GM18511 (cell line): ENCODE results near the gene TOMM34.

ENCODE experiments used
- ATAC-seq: cut with Tn5 transposase; IDR thresholded peaks from one replicate; pipeline ENCODE4 v1.9.1; 2021; ENCODE audit warnings: mild to moderate bottlenecking, moderate library complexity; ENCODE audit not compliant: unreplicated experiment

TOMM34 gene

DNA sequence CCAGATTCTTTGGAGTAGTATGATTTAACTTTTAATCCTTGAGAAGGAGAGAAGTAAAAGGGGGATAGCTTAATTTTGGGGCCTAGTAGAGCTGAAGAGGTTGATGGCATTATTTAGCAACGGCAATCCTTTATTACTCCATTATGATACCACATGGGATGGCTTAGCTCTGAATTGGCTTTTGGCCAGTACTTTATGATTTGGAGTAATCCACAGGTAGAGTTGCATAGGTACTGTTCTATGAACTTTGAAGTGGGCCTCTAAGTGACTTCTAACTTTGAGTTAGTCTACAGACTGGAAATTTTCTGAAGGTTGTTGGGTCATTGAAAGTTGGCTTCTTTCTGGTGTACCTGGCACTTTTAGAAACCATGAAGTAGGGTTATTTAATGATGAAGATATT lies 63.1 kb downstream of the TOMM34 start:
- no peak for ATAC-seq

DNA sequence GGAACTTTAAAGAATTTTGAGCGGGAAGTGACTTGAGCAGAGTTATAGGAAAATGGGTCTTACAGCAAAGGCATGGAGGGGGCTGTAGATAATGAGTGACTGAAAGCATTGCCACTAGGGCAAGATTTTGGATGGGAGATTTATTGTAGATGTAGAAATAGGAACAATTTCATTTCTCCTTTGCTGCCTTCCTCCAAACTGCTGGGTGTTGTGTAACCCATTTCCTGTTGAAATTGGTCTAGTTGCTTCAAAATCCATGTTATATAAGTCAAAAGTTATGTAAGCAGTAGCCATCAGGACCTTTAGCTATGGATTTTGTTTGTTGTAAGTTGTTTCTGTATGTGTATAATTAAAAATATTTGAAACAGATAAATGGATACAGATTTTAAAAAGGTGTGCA lies 63.6 kb downstream of the TOMM34 start:
- ATAC-seq = no peak

DNA sequence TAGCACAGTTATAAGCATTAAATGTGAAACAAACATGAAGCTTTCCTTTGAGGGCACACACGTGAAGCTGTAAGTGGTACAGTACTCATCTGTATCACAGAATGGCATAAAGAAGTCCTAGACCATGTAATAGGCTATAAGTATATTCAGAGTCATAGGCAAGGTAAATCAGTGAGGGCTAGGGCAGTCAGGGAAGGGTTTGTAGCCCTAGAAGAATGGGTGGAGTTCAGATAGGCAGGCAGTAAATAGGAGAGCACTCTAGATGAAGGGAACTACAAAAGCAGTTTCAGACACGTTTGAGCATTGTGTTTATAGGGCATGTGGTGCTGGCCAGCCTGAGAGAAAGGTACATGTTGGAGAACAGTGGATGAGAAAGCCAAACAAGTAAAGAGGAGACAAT lies 65.2 kb downstream of the TOMM34 start:
- no peak for ATAC-seq
